Liver (tissue), 3 donors: ENCODE measurements around the gene RAB44.

Source experiments
- HNF4G ChIP-seq: IDR thresholded peaks from 2 replicates; pipeline ENCODE4 v1.6.1; 2016; ENCODE audit warnings: antibody characterized with exemption
- SP1 ChIP-seq: IDR thresholded peaks from 2 replicates; pipeline ENCODE4 v1.6.1; 2018; ENCODE audit warnings: antibody characterized with exemption, mild to moderate bottlenecking
- YY1 ChIP-seq: IDR thresholded peaks from 2 replicates; pipeline ENCODE4 v1.6.1; 2016; ENCODE audit warnings: antibody characterized with exemption, mild to moderate bottlenecking
- TF ChIP-seq, protein P1 (sequence below): fragments of 150-350 bp; IDR thresholded peaks from 2 replicates; pipeline ENCODE4 v1.5.1; 2017; ENCODE audit warnings: improper control_type of control experiment, low read depth, low read length; ENCODE audit not compliant: missing input control
- donor health status: healthy.
- donor health status: healthy.

DNA sequence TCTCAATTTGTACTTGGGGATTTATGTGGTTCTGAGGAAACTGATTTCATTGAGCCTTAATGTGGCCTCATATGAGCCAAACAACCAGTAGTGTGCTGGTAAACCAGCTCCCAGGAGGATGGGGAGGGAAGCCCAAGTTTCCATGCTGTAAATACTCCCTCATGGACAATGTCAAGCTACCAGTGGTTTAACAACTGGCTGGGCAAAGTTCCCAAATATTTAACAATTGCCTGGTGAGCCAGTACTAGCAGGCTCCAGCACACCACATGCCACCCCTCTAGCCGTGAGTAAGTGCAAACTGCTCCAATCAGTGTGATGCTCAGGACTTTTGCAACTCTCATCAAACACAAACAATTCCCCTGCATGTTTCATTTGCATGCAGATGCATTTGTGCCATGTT is 38.4 kb upstream of the RAB44 start:
- TF ChIP-seq HNF4G (no peak), YY1 (no peak), SP1 (no peak)
- TF ChIP-seq, protein P1, sequence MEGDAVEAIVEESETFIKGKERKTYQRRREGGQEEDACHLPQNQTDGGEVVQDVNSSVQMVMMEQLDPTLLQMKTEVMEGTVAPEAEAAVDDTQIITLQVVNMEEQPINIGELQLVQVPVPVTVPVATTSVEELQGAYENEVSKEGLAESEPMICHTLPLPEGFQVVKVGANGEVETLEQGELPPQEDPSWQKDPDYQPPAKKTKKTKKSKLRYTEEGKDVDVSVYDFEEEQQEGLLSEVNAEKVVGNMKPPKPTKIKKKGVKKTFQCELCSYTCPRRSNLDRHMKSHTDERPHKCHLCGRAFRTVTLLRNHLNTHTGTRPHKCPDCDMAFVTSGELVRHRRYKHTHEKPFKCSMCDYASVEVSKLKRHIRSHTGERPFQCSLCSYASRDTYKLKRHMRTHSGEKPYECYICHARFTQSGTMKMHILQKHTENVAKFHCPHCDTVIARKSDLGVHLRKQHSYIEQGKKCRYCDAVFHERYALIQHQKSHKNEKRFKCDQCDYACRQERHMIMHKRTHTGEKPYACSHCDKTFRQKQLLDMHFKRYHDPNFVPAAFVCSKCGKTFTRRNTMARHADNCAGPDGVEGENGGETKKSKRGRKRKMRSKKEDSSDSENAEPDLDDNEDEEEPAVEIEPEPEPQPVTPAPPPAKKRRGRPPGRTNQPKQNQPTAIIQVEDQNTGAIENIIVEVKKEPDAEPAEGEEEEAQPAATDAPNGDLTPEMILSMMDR, result no peak
